GM21447 (cell line): ENCODE measurements around the gene ZNF738.

Experiments
- ATAC-seq: cut with Tn5 transposase; IDR thresholded peaks from one replicate; pipeline ENCODE4 v1.9.1; 2021; ENCODE audit not compliant: unreplicated experiment

Gene ZNF738

GRCh38 chr19:21422244-21422643 is 63.4 kb downstream of the ZNF738 start:
- ATAC-seq = no peak

- no peak for ATAC-seq
These were observed 64.5 kb downstream of the ZNF738 start for GRCh38 chr19:21423057-21424041.
